Hepatocyte (in vitro differentiated cells): Measurements from ENCODE around the gene CHSY1. TPM values are rescaled to one million over a fixed set of nuclear protein-coding genes. Genes with fewer than 3 reads are reported as not detected.

Experiments used
- DNase-seq: peaks from one replicate; pipeline ENCODE4 v3.0.0-alpha.2; 2016; ENCODE audit warnings: low spot score
- H2AFZ ChIP-seq: fragments of 200-600 bp; sonication (generic); 2 replicates; pipeline ENCODE4 v1.6.0; 2016; ENCODE audit warnings: antibody characterized with exemption, mild to moderate bottlenecking
- H3K27ac ChIP-seq: fragments of 200-600 bp; sonication (generic); 2 replicates; pipeline ENCODE4 v1.5.1; 2016; ENCODE audit warnings: mild to moderate bottlenecking
- H3K27me3 ChIP-seq: fragments of 200-600 bp; sonication (generic); 2 replicates; pipeline ENCODE4 v1.6.1; 2016
- H3K36me3 ChIP-seq: fragments of 200-600 bp; sonication (generic); replicated peaks from 2 replicates; pipeline ENCODE4 v1.5.1; 2016; ENCODE audit warnings: low read depth; ENCODE audit not compliant: insufficient read depth
- H3K4me1 ChIP-seq: fragments of 200-600 bp; sonication (generic); 2 replicates; pipeline ENCODE4 v1.5.1; 2016; ENCODE audit warnings: mild to moderate bottlenecking, moderate library complexity; ENCODE audit not compliant: insufficient read depth
- H3K4me2 ChIP-seq: fragments of 200-600 bp; sonication (generic); 2 replicates; pipeline ENCODE4 v1.6.0; 2016
- H3K4me3 ChIP-seq: fragments of 200-600 bp; sonication (generic); 2 replicates; pipeline ENCODE4 v1.5.1; 2016; ENCODE audit warnings: mild to moderate bottlenecking
- H3K79me2 ChIP-seq: fragments of 200-600 bp; sonication (generic); 2 replicates; pipeline ENCODE4 v1.6.0; 2017; ENCODE audit warnings: mild to moderate bottlenecking
- H3K9me2 ChIP-seq: fragments of 200-600 bp; sonication (generic); replicated peaks from 2 replicates; pipeline ENCODE4 v1.6.0; 2017; ENCODE audit warnings: mild to moderate bottlenecking; ENCODE audit not compliant: insufficient read depth
- H3K9me3 ChIP-seq: fragments of 200-600 bp; sonication (generic); 2 replicates; pipeline ENCODE4 v1.5.1; 2016; ENCODE audit warnings: low read depth, mild to moderate bottlenecking
- H4K20me1 ChIP-seq: fragments of 200-600 bp; sonication (generic); 2 replicates; pipeline ENCODE4 v1.6.0; 2016; ENCODE audit warnings: mild to moderate bottlenecking; ENCODE audit not compliant: insufficient read depth, poor library complexity, severe bottlenecking
- EZH2 ChIP-seq: fragments of 200-600 bp; sonication (generic); IDR thresholded peaks from 2 replicates; pipeline ENCODE4 v1.6.1; 2016; ENCODE audit warnings: antibody characterized with exemption, mild to moderate bottlenecking, borderline replicate concordance
- EZH2phosphoT487 ChIP-seq: fragments of 200-600 bp; sonication (generic); IDR thresholded peaks from one replicate; pipeline ENCODE4 v1.6.1; 2018; ENCODE audit warnings: antibody characterized with exemption, mild to moderate bottlenecking, low read depth, moderate library complexity; ENCODE audit not compliant: unreplicated experiment, severe bottlenecking
- WGBS: methylation state at CpG from one replicate; pipeline ENCODE4 v1.1.6; 2016; ENCODE audit warnings: low lambda C conversion rate; ENCODE audit errors: missing lambda C conversion rate; 5-methylcytosine and 5-hydroxymethylcytosine counted together
- polyA plus RNA-seq: library from polyadenylated mRNA; unstranded; fragments of >200 nt; fragmentation: Nextera tagmentation; extraction: Ambion mirVana; gene quantifications from 2 replicates; pipeline ENCODE4 v1.2.1, GENCODE V29; 2016
- total RNA-seq: library from RNA; depleted of rRNA; stranded (reverse); fragments of >200 nt; gene quantifications from 2 replicates; pipeline ENCODE4 v1.2.3, GENCODE V29; 2014
- TF ChIP-seq, protein P1 (sequence below): fragments of 200-600 bp; sonication (generic); IDR thresholded peaks from 2 replicates; pipeline ENCODE4 v1.5.1; 2016; ENCODE audit warnings: antibody characterized with exemption, mild to moderate bottlenecking; ENCODE audit not compliant: poor library complexity

The CHSY1 gene
- total and polyA plus RNA-seq, 2 experiments from 2014 or later, result 22.5 to 27.8 TPM

DNA sequence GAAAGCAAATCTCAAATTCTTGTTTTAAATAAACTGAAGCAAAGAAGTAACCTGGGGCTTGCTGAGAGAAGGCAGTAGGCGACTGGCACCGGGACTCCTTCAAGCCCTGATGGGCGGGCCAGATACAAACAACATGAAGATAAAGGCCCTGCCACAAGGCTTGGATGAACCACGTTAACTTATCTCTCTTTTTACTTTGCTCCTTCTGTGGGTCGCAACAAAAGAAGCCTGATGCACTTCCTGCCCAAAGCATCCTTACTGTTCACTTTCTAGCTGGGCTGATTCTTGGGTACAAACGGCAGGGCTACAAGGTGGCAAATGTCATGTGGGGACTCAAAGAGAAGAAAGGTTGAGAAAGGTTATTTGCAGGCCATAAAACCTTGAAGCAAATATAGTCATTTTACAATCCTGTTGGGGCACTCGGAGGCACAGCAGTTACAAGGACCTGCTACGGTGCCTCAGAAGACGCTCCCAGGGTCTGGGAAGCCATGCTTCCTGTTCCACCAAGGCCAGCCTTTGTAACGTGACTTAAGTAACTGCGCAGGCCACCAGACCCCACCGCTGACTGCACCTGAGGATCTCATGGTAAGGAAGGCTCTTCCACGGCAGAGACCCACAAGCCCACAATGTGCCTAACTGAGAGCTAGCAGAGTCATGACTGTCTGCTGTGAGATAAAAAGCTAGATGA, 71.1 kb downstream of the CHSY1 start:
- Histone ChIP-seq H3K9me2 (no peaks in the 10 kb centered on the region), H3K27me3 (no peaks in the 10 kb centered on the region), H3K27ac (peak overlapping the region; percentile 15), H3K79me2 (peaks cover 79% of the 10 kb centered on the region), H4K20me1 (no peaks in the 10 kb centered on the region), H3K9me3 (no peaks in the 10 kb centered on the region), H3K36me3 (no peaks in the 10 kb centered on the region), H2AFZ (no peak overlapping the region), H3K4me2 (no peak overlapping the region), H3K4me1 (peaks cover 14% of the 10 kb centered on the region), H3K4me3 (no peak overlapping the region)
- 75% methylated on average over 13 of the region's 13 CpGs for WGBS
- no peak for TF ChIP-seq EZH2
- no peak for TF ChIP-seq EZH2phosphoT487
- TF ChIP-seq, protein P1, sequence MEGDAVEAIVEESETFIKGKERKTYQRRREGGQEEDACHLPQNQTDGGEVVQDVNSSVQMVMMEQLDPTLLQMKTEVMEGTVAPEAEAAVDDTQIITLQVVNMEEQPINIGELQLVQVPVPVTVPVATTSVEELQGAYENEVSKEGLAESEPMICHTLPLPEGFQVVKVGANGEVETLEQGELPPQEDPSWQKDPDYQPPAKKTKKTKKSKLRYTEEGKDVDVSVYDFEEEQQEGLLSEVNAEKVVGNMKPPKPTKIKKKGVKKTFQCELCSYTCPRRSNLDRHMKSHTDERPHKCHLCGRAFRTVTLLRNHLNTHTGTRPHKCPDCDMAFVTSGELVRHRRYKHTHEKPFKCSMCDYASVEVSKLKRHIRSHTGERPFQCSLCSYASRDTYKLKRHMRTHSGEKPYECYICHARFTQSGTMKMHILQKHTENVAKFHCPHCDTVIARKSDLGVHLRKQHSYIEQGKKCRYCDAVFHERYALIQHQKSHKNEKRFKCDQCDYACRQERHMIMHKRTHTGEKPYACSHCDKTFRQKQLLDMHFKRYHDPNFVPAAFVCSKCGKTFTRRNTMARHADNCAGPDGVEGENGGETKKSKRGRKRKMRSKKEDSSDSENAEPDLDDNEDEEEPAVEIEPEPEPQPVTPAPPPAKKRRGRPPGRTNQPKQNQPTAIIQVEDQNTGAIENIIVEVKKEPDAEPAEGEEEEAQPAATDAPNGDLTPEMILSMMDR, result no peak
- no peak for DNase-seq

DNA sequence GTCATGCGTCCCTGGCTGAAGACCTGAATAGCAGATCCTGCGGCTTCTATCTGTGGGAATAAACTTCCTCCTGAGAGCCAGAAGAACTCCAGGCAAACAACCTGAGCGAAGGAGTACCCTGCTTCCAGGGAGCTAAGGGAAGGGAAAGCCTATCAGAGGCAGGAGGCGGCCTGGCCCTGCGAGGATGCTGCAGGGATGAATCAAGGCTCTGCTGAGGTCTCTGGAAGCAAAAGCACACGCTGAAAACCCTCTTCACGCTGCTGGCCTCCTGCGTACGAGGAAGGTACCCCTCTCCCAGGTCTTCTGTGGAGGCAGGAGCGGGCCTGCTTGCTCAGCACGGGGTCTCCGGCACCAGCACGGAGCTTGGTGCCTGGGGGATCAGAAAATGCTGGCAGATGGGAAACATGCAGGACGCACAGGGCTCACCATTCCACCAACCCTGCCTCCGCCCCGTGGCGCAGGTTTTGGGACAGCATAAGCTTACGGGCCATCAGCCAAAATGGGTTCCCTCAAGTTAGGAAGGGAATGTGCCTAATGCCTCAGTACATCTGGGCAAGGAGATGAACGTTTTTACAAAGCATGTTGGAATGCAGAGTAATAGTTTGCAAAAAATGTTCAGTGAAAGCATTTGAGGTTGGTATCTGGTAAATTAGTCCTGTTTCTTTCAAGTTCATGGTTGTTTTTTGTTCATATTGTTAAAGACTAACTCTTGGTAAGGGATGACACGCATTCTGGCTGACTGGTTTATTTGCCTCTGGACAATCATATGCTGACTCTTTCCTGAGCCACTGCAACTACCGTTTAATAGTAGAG, 72.3 kb downstream of the CHSY1 start:
- H3K9me2 ChIP-seq, result no peaks in the 10 kb centered on the region
- H3K9me3 ChIP-seq, result no peaks in the 10 kb centered on the region
- no peak overlapping the region for H2AFZ ChIP-seq
- peaks cover 14% of the 10 kb centered on the region for H3K4me1 ChIP-seq
- H3K36me3 ChIP-seq, result peaks cover 4% of the 10 kb centered on the region
- no peaks in the 10 kb centered on the region for H3K27me3 ChIP-seq
- peaks cover 77% of the 10 kb centered on the region for H3K79me2 ChIP-seq
- 88% methylated on average over 21 of the region's 21 CpGs for WGBS
- DNase-seq, result no peak
- H3K4me3 ChIP-seq, result no peak overlapping the region
- H3K27ac ChIP-seq, result peak overlapping the region; percentile 9
- H3K4me2 ChIP-seq, result no peak overlapping the region
- H4K20me1 ChIP-seq, result no peaks in the 10 kb centered on the region
- TF ChIP-seq, protein P1, result no peak
- TF ChIP-seq EZH2phosphoT487 (no peak), EZH2 (no peak)

DNA sequence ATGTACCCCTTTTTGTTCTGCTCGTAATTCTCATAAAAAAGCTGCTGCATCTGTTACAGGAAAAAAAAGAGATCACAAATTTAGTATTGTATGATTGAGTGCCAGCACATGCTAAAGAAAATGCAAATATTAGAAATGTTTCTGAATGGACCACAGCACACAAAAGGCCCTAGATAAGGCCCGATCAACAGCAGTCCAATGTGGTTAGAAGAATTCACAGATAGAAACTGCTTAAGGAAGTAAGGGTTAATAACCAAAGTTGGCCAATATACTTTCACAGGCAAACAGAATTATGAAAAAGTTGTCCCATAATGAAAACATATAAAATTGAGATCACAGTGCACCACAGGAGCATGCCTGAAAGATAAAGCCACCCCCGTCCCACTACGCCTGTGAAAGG, 72.9 kb downstream of the CHSY1 start:
- TF ChIP-seq EZH2 (no peak), EZH2phosphoT487 (no peak)
- TF ChIP-seq, protein P1, result no peak
- peaks cover 4% of the 10 kb centered on the region for H3K36me3 ChIP-seq
- no peak overlapping the region for H2AFZ ChIP-seq
- no peak for DNase-seq
- H3K9me2 ChIP-seq, result no peaks in the 10 kb centered on the region
- 81% methylated on average over 4 of the region's 4 CpGs for WGBS
- no peaks in the 10 kb centered on the region for H3K9me3 ChIP-seq
- no peak overlapping the region for H3K4me2 ChIP-seq
- no peak overlapping the region for H3K4me3 ChIP-seq
- H4K20me1 ChIP-seq, result no peaks in the 10 kb centered on the region
- H3K79me2 ChIP-seq, result peaks cover 71% of the 10 kb centered on the region
- H3K27ac ChIP-seq, result peak overlapping the region; percentile 9
- peaks cover 14% of the 10 kb centered on the region for H3K4me1 ChIP-seq
- H3K27me3 ChIP-seq, result no peaks in the 10 kb centered on the region
